ENCODE results near the gene ETFB. TPM values are rescaled to one million over a fixed set of nuclear protein-coding genes. Genes with fewer than 3 reads are reported as not detected.

ETFB gene
- total RNA-seq, 4 donors from 2014 or later = 18.8 to 56.6 (median 32.8) TPM

- Histone ChIP-seq H3K27me3 (peaks cover 0 to 5% of the 10 kb centered on the region in 2 donors), H3K4me1 (no peaks in the 10 kb centered on the region), H3K9me3 (no peaks in the 10 kb centered on the region), H3K27ac (no peak within 1 kb of the TSS), H3K36me3 (no peaks in the 10 kb centered on the region), H3K4me3 (no peak within 1 kb of the TSS)
- TF ChIP-seq POLR2A (IDR thresholded peaks at IDR 0.05) (no peak), CTCF (IDR thresholded peaks at IDR 0.05) (no peak)
- intact Hi-C loops (cut with DNase I; ENCODE audit: low total_unique reads) = no loop called here
- no peak for DNase-seq
These were observed 54.6 kb downstream of the ETFB start, which contains the start of gene IGLON5 for GRCh38 chr19:51311351-51312257. Gene IGLON5, plus strand, starts transcription at chr19:51311644. Its CDS starts 204 bp downstream, at chr19:51311848.

- H3K27me3 ChIP-seq = no peaks in the 10 kb centered on the region
- no peaks in the 10 kb centered on the region for H3K36me3 ChIP-seq
- intact Hi-C loops (cut with DNase I; ENCODE audit: low total_unique reads) = no loop called here
- TF ChIP-seq POLR2A (IDR thresholded peaks at IDR 0.05) (no peak), CTCF (IDR thresholded peaks at IDR 0.05) (no peak)
- no peaks in the 10 kb centered on the region for H3K9me3 ChIP-seq
- no peak overlapping the region for H3K27ac ChIP-seq
- no peak for DNase-seq
- no peaks in the 10 kb centered on the region for H3K4me1 ChIP-seq
- H3K4me3 ChIP-seq = no peak overlapping the region
These were observed 60.7 kb downstream of the ETFB start for GRCh38 chr19:51305479-51305878.

GRCh38 chr19:51301266-51301665 is 64.9 kb downstream of the ETFB start:
- Histone ChIP-seq H3K27me3 (no peaks in the 10 kb centered on the region), H3K4me1 (no peaks in the 10 kb centered on the region)

GRCh38 chr19:51297406-51297805 is 68.8 kb downstream of the ETFB start:
- no peaks in the 10 kb centered on the region for H3K36me3 ChIP-seq
- H3K9me3 ChIP-seq = no peaks in the 10 kb centered on the region
- TF ChIP-seq POLR2A (IDR thresholded peaks at IDR 0.05) = no peak
- no peak for TF ChIP-seq CTCF (IDR thresholded peaks at IDR 0.05)
- DNase-seq = no peak
- no peak overlapping the region for H3K4me3 ChIP-seq
- no peak overlapping the region for H3K27ac ChIP-seq
- H3K4me1 ChIP-seq = no peaks in the 10 kb centered on the region
- intact Hi-C loops (cut with DNase I; ENCODE audit: low total_unique reads) = no loop called here
- no peaks in the 10 kb centered on the region for H3K27me3 ChIP-seq

More at GRCh38 chr19:51301266-51301665, 64.9 kb downstream of the ETFB start:
- intact Hi-C loops (cut with DNase I; ENCODE audit: low total_unique reads) = no loop called here
- no peak for TF ChIP-seq CTCF (IDR thresholded peaks at IDR 0.05)
- no peak for TF ChIP-seq POLR2A (IDR thresholded peaks at IDR 0.05)
- H3K36me3 ChIP-seq = no peaks in the 10 kb centered on the region
- H3K27ac ChIP-seq = no peak overlapping the region
- DNase-seq = no peak
- H3K4me3 ChIP-seq = no peak overlapping the region
- H3K9me3 ChIP-seq = no peaks in the 10 kb centered on the region

GRCh38 chr19:51296336-51297093 is 69.7 kb downstream of the ETFB start:
- H3K4me3 ChIP-seq = no peak overlapping the region
- H3K27me3 ChIP-seq = no peaks in the 10 kb centered on the region
- H3K4me1 ChIP-seq = no peaks in the 10 kb centered on the region
- H3K27ac ChIP-seq = no peak overlapping the region
- H3K36me3 ChIP-seq = no peaks in the 10 kb centered on the region
- no peaks in the 10 kb centered on the region for H3K9me3 ChIP-seq
- no peak for TF ChIP-seq CTCF (IDR thresholded peaks at IDR 0.05)
- TF ChIP-seq POLR2A (IDR thresholded peaks at IDR 0.05) = no peak
- intact Hi-C loops (cut with DNase I; ENCODE audit: low total_unique reads) = no loop called here
- no peak for DNase-seq
